GM18507 (cell line): Measurements from ENCODE around the gene EZR.

Experiments used
- DNase-seq: peaks from one replicate; pipeline ENCODE4 v3.0.0; 2011; ENCODE audit warnings: low read depth; ENCODE audit not compliant: insufficient read length; ENCODE audit errors: extremely low spot score
- FAIRE-seq: peaks from 2 replicates; lab custom pipeline; 2011; peaks lifted over from hg19 to GRCh38; lab: Jason Lieb, UNC

EZR gene

GRCh38 chr6:158819977-158820622 lies 932 bp upstream of the EZR start:
- FAIRE-seq (no peak), DNase-seq (no peak)

- DNase-seq (no peak), FAIRE-seq (peak; percentile 59)
These were observed 471 bp downstream of the EZR start for GRCh38 chr6:158818581-158819212.

GRCh38 chr6:158817728-158818580 lies 1.2 kb downstream of the EZR start:
- DNase-seq (no peak), FAIRE-seq (no peak)

- DNase-seq: no peak
- FAIRE-seq: no peak
These were observed 2.1 kb downstream of the EZR start for GRCh38 chr6:158816803-158817727.

DNA sequence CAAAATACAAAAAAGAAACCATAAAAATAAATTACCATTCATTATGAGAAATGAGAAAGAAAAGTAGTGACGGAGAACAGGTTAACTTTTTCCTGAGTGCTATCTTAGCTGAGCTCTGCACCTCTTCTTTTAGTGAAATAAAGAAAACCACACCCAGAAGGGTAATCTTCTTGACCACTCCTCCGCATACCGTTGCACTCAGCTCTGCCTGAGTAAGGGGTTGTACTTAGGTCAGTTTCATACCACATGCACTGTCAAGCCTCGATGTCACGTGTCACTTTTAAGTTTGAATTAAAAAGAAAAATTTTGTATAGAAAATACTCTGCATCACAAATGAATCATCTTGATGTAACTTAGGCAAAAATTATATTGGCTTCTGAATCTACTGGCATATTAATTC lies 2.8 kb downstream of the EZR start:
- DNase-seq: no peak
- FAIRE-seq: peak; percentile 63

DNA sequence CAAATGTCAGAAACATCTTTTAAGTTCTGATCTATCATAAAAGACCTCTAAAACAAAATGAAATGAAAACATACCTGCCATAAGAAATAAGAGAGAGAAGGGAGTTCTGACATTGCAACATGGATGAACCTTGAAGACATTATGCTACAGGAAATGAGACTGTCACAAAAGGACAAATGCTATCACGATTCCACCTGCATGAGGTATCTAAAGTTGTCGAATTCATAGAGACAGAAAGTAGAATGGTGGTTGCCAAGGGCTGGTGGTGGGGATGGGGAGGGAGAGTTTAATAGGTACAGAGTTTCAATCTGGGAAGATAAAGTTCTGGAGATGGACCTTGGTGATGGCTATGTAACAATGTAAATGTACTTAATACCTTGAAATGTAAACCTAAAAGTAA lies 3.3 kb downstream of the EZR start:
- FAIRE-seq: no peak
- no peak for DNase-seq

- no peak for DNase-seq
- no peak for FAIRE-seq
These were observed 3.8 kb downstream of the EZR start for GRCh38 chr6:158815379-158815724.

DNA sequence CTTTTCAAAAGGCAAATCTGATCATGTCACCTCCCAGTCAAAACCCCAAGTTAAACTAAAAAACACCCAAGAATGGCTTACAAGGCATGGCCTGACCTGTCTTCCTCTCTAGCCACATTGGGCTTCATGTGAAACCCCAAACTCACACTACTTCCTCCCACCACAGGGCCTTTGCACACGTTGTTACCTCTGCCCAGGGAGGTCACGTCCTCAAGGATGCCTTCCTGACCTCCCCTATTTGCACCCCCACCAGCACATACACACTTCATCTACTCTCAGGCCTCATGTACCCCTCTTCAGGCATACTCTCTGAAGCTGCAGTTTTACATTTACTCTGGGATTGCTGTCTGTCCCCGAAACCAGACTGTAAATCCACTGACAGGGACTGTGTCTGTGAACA lies 6.1 kb downstream of the EZR start:
- DNase-seq (no peak), FAIRE-seq (peak; percentile 80)

- no peak for FAIRE-seq
- DNase-seq: no peak
These were observed 6.6 kb downstream of the EZR start for GRCh38 chr6:158812611-158813010.

DNA sequence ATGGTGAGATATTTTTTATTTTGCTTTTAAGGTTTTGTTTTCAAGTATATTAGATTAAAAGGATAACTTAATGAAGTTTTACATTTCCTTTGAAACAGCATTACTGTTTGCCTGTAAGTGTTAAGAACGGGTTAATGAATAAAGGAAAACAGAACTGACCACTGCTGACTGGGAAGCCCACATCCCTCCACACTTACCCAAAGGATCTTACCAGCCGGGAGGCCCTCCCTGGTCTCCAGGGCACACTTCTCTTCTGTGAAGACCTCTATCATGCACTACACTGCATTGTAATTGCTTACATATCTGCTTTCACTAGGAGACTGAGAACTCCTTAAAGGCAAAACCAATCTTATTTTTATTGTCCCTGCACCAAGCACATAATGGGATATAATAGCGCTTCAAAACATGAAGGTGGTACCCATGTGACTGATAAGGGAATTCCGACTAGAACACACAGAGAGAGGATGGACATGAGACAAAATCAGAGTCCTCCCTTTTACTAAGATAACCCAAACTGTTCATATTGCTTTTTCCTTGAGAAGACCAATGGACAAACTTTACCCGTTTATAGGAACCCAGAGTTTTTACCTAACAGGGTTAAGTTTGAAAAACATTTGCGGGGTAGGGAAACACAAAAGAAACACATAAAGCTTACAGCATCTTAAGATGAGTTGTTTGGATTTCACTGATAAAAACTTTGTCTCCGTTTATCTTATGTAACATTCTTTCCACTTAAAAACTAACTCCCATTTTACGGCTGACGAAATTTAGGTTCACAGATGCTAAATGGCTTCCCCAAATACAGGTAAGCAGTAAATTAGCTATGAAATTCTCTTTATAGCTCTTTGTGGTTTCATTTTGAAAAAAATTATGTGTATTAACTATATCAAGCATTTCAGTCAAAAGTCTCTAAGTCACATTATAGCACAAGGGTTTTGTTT lies 8.7 kb downstream of the EZR start:
- no peak for DNase-seq
- FAIRE-seq: peak; percentile 15

DNA sequence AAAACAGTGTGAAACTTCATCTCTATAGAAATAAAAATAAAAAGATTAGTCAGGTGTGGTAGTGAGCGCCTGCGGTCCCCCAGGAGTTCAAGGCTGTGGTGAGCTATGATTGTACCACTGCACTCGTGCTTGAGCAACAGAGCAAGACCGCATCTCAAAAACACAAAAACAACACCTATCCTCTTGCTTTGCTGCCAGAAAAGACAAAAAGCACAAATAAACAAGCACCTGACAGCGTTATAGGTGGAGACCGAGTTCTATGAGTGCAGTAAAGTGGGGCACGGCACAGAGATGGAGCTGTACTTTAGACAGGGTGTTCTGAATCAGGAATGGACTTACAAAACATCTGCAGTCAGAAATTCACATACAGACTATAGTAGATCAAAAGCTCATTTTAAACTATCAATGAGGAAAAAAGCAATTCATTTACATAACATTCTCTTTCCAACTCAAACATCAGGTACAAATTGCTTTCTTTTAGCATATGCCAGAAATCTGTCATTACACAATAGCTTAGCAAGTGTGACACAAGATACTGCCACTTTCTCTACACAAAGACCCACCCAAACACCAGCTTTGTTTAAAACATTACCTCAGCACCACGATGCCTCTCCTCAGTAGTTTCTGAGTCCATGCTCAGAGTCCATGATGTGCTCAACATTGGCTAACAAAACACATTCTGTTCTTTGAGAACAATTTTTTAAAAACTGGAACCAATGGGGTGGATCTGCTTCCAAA lies 10.1 kb downstream of the EZR start:
- DNase-seq (no peak), FAIRE-seq (peak; percentile 92)

GRCh38 chr6:158808442-158808833 lies 10.7 kb downstream of the EZR start:
- DNase-seq (no peak), FAIRE-seq (no peak)

GRCh38 chr6:158807515-158808441 lies 11.4 kb downstream of the EZR start:
- FAIRE-seq: peak; percentile 72

GRCh38 chr6:158805698-158806377 lies 13.3 kb downstream of the EZR start:
- FAIRE-seq: no peak

More at GRCh38 chr6:158807515-158808441, 11.4 kb downstream of the EZR start:
- no peak for DNase-seq

GRCh38 chr6:158804207-158804606 lies 15.0 kb downstream of the EZR start:
- DNase-seq: no peak
- no peak for FAIRE-seq

More at GRCh38 chr6:158805698-158806377, 13.3 kb downstream of the EZR start:
- DNase-seq: no peak

DNA sequence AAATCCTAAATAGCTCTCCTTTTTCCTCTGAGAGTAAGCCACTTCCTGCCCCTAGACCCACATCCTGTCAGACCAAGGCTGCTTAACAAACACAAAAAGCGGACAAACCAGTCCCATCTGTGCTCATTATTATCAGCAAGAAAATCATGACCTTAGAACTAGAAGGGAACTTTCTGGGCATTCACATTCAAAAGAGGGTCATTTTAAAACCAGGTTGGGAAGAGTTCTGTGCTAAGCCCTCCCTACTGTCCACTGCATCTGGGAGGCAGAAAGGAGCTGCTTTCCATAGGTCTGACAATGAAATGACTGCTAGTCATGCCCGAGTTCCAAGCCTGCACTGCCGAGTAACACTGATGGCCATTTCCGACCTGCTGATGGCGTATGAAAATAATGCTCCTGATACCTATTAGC lies 15.4 kb downstream of the EZR start:
- FAIRE-seq (peak; percentile 83), DNase-seq (no peak)
